ENCODE results near the gene CASZ1.

CASZ1 gene

GRCh38 chr1:10791105-10791951 lies 5.1 kb downstream of the CASZ1 start:
- no peak for DNase-seq

- no peak for DNase-seq
These were observed 6.4 kb downstream of the CASZ1 start for GRCh38 chr1:10789803-10790702.

- no peak for DNase-seq
These were observed 7.2 kb downstream of the CASZ1 start for GRCh38 chr1:10789047-10789791.

- no peak for DNase-seq
These were observed 7.8 kb downstream of the CASZ1 start for GRCh38 chr1:10788592-10789006.

DNA sequence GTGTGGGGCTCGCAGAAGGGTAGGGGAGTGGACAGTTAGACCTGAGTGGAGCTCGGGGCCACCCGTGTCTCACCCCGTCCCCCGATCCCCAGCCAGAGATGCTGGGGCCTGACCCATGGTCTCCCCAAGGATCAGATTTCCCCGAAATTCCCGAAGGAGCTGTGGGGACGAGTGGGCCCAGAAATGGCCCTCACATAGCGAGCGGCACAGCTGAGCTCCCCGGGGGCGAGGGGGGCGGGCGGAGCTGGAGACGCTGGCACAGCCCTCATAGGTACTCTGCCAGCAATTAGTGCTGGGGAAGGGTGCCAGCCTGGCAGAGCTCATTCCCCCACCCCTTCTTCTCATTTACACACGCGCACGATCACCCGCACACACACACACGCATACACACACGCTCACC lies 9.2 kb downstream of the CASZ1 start:
- DNase-seq = no peak

- DNase-seq = no peak
These were observed 10.5 kb downstream of the CASZ1 start for GRCh38 chr1:10785728-10786638.

- no peak for DNase-seq
These were observed 11.3 kb downstream of the CASZ1 start for GRCh38 chr1:10784998-10785727.

- no peak for DNase-seq
These were observed 13.8 kb downstream of the CASZ1 start for GRCh38 chr1:10782491-10783244.

- DNase-seq = no peak
These were observed 15.3 kb downstream of the CASZ1 start for GRCh38 chr1:10781137-10781536.

- DNase-seq = no peak
These were observed 16.6 kb downstream of the CASZ1 start for GRCh38 chr1:10779841-10780240.

DNA sequence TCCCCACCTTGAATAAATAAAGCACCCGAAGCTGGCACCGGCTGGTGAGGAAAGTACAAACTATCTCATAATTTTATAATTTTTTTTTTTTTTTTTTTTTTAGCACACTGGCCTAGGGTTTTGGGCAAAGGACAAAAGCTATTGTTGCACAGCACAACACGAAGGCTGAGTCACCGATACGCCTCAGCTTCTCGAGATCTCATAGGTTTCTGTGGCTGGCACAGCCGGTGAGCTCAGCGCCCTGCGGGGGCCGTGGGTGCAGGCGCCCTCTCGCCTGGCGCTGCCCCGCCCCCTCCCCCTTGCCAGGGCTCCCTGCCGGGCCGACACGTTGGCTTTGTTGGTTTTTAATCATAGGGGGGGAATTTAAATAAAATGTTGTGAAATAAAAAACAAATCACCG lies 17.2 kb downstream of the CASZ1 start:
- no peak for DNase-seq

DNA sequence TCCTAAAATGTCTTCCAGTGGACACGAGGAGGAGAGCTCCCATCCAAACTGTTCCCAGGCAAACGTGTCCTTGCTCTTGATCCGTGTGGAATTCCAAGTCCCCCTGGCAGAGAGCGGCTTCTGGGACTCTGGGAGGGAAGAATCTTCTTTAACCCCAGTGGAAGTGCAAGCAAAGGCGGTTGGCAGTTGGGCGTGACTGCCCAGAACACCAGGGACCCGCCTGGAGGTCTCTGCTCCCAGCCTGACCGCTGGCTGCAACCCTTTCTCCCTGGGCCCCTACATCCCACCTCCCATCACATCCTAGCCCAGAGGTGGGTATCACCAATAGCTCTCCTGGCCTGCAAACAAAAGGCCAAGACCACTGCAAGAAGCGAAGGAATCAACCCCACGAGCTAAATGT lies 17.8 kb downstream of the CASZ1 start:
- no peak for DNase-seq

DNA sequence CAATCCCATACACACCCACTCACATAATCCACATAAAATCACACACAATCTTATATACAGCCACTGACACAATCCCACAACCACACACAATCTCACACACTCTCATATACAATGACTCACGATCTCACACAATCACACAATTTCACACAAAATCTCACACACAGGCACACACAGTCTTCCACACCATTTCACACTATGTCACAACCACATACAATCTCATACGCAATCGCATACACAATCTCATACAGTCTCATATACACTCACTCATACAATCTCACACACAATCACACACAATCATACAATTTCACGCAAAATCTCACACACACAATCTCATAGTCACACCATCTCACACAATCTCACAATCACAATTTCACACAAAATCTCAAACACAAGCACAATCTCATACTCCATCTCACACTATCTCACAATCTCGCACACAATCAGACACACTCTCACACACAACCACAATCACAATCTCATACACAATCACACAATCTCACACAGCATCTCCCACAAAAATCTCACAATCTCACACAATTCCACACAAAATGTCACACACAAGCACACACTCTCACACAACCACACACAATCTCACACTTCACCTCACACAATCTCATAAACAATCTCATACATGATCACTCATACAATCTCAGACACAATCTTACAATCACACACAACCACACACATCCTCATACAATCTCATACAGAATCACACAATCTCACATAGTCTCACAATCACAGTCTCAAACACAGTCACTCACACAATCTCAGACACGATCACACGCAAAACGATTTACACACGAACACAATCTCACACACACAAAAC lies 18.5 kb downstream of the CASZ1 start:
- DNase-seq = no peak

DNA sequence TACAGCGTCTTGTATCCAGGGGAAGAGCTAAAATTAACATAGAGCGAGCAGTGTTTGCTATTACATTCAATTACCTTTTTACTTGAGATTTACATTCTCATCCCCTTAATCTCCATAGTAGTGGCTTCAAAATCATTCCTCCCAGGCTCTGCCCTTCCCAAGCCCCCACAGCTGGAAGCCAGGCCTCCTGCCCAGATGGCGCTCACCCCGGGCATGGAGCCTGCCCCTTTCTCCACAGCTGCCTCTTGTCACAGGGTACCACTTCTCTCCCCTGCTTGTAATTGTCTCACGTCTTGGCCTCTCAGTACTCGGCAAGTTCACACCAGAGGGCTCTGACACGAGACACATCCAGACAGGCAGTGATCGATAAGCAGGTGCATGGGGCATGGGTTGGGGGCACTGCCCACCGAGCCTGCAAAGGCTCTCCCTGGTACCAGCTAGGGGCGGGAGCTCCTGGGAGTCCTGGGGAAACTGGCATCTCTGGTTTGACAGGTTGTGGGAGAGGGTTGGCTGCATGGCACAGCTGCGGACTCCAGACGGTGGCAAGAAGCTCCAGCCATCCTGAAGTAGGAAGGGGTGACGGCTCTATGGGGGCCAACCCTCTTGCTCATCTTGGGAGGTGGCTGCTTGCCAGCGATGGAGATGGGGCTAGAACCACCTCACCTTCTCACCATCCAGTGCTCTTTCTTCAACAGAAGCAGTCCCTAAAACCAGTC lies 20.1 kb downstream of the CASZ1 start:
- no peak for DNase-seq

DNA sequence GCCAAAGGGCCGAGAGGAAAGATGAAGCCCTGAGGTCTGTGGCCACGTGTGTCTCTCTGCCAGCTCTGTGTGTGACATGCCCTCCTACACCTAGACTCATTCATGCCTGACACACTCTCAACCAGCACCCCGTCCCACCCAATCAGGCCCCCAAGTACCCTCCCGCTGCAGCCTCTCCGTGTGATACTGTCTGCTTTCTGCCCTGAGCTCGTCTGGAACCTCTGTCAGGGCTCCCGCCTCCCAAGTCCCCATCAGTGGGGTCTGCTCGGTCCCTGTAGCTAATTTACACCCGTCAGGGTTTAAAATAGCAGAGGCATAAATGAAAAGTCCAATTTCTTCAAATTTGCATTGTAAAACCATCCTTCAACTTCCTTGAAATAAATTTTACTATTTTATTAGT lies 20.7 kb downstream of the CASZ1 start:
- no peak for DNase-seq

DNA sequence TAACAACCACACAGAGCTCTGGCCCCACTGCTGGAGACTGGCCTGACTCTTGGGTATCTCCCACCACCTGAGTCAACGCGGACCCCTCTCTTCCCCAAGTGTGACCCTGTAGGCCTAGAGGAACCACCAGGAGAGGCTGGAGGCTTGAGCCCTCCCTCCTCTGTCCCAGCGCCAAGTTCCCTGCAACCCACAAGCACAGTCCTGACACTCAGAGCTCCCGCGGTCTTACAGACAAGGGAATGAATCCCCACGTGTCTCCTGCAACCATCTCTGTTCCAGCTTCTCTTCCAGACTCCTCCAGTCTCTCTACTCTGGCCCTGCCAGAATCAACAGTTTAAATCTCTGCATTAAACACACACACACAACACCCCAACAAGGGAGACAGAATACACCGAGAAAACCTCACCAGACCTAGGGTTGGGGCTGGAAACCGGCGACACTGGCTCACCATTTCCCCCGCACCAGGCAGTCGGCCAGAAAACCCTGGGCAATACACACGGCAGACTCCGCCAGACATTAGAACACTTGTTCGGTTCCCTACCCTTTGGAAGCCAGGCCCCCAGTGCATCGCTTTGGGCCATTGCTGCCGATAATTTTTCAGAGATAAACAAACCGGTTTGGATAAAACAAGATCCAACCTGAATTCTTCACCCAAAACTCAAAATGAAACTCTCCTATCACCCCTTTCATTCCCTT lies 21.7 kb downstream of the CASZ1 start:
- no peak for DNase-seq

DNA sequence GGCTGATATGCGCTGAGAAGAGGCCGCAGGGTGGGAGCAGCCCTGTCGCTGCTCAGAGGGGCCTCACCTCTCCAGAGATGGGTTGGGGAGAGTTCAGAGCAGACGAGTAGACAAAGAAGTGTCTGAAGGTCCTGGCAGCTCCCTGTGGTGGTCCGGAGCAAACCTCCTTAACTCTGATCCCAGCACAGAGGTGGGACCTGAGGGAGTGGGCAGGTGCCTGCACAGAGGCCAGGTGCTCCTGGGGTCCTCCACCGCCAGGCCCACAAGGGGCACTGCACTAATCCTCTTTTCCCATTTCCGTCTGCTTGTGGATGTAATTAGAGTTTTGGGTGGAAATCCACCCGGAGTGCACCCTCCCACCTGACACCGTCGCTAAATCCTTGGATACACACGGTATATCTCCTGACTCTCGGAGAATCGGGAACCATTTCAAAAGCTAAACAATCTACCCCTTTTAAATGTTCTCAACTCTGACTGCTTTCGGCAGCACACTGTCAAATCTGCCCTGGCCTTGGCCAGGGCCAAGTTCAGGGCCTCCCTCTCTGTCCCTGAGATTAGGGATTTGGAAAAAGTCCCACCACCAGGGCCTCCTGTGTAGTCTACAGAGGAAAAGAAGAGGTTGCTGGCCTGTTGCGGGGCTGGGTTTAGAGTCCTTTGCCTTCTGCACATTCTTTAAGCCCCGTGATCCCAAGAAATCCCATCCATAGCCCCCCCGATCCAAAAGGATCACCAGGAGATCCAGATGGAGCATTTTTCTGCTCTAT lies 22.4 kb downstream of the CASZ1 start:
- DNase-seq = no peak

DNA sequence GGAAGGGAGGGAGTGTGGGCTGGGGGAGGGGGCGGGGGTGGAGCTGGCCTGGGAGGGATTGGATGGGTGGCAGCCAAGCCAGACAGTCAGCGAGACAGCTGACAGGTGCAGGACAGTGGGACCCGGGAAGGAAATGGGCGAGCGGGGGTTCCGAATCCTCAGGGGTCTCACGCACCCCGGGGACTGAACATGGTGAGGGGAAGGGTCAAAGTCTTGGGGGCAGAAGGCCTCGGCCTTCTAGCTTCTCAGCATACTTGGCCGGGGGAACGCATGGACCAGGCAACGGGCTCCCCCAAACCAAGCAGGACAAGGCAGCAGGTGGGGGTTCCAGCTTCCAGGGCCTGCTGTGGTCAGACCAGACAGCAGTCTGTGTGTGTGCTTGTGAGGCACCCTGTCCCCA lies 23.1 kb downstream of the CASZ1 start:
- no peak for DNase-seq

Data from activated naive CD4-positive, alpha-beta T cell treated with anti-CD3 and anti-CD28 coated beads, Interleukin-2, amount 50 U/mL, for 16 hours (primary cell).